ENCODE data around the gene SRRM5.

SRRM5 gene

GRCh38 chr19:43616954-43617353 lies 5.1 kb downstream of the SRRM5 start:
- Histone ChIP-seq H4K8ac (ENCODE audit: low read depth, low read length) (no peak overlapping the region), H3K36me3 (replicated peaks in 1 of 2; ENCODE audit: control insufficient read depth in 2 of 2, insufficient read depth in 2 of 2, low read length in 2 of 2) (peaks cover 16 to 51% of the 10 kb centered on the region in 2 donors), H2AK5ac (ENCODE audit: low read depth, low read length) (no peak overlapping the region), H3K18ac (ENCODE audit: low read length) (no peak overlapping the region), H3K27me3 (ENCODE audit: control insufficient read depth in 3 of 3, insufficient read depth in 3 of 3, low read depth in 1 of 3, low read length in 3 of 3) (no peaks in the 10 kb centered on the region), H2AFZ (ENCODE audit: low read length) (no peak overlapping the region), H2BK15ac (ENCODE audit: low read length) (no peak overlapping the region), H3K27ac (replicated peaks; ENCODE audit: low read length) (no peak overlapping the region), H3K9me3 (replicated peaks in 1 of 2; ENCODE audit: control insufficient read depth in 2 of 2, insufficient read depth in 1 of 2, low read depth in 1 of 2, low read length in 2 of 2) (no peaks in the 10 kb centered on the region), H3K4me1 (ENCODE audit: control insufficient read depth in 2 of 2, insufficient read depth in 1 of 2, low read depth in 1 of 2, low read length in 2 of 2) (peaks cover 3 to 10% of the 10 kb centered on the region in 2 donors), H2BK12ac (ENCODE audit: low read length) (no peak overlapping the region), H3K4me3 (ENCODE audit: low read length in 2 of 2) (no peak overlapping the region), H3K79me1 (ENCODE audit: low read depth, low read length) (peaks cover 11% of the 10 kb centered on the region), H2BK5ac (ENCODE audit: low read length) (no peak overlapping the region), H3K4me2 (ENCODE audit: insufficient read depth, low read length, poor library complexity, severe bottlenecking) (no peak overlapping the region), H3K23ac (ENCODE audit: low read depth, low read length, poor library complexity) (no peak overlapping the region), H3K9ac (ENCODE audit: low read depth, low read length, poor library complexity) (no peak overlapping the region), H2BK120ac (ENCODE audit: low read depth, low read length) (no peak overlapping the region), H4K91ac (ENCODE audit: low read depth, low read length, poor library complexity) (no peak overlapping the region), H3K14ac (ENCODE audit: low read length) (no peak overlapping the region), H3K4ac (ENCODE audit: low read length) (no peak overlapping the region)
- DNase-seq (ENCODE audit: low spot score) = no peak
- WGBS, 2 donors (ENCODE audit: extremely low coverage in 2 of 2, insufficient read length in 2 of 2, insufficient replicate concordance in 1 of 2) = no CpG with 5 or more reads among the region's 6 CpGs

GRCh38 chr19:43618921-43619261 lies 7.0 kb downstream of the SRRM5 start:
- WGBS, 2 donors (ENCODE audit: extremely low coverage in 2 of 2, insufficient read length in 2 of 2, insufficient replicate concordance in 1 of 2) = no CpG with 5 or more reads among the region's 14 CpGs
- peak overlapping the region; percentile 91 for H2AK5ac ChIP-seq (ENCODE audit: low read depth, low read length)
- no peak for DNase-seq (ENCODE audit: low spot score)

GRCh38 chr19:43619262-43620060 lies 7.6 kb downstream of the SRRM5 start, which contains the start of gene ZNF428:
ZNF428 (minus strand) TSS chr19:43619629; CDS start chr19:43614304, 5,325 bp downstream.
- peak within 1 kb of the TSS; percentile 97 for H2BK5ac ChIP-seq (ENCODE audit: low read length)
- peak within 1 kb of the TSS; percentile 99 for H3K27ac ChIP-seq (replicated peaks; ENCODE audit: low read length)
- peak within 1 kb of the TSS; percentile 99 for H3K9ac ChIP-seq (ENCODE audit: low read depth, low read length, poor library complexity)
- WGBS, 2 donors (ENCODE audit: extremely low coverage in 2 of 2, insufficient read length in 2 of 2, insufficient replicate concordance in 1 of 2) = no CpG with 5 or more reads among the region's 81 CpGs
- H3K4me3 ChIP-seq (ENCODE audit: low read length in 2 of 2) = peak within 1 kb of the TSS; percentile 68 to 82
- peak; percentile 96 for DNase-seq (ENCODE audit: low spot score)
- peak within 1 kb of the TSS; percentile 99 for H3K14ac ChIP-seq (ENCODE audit: low read length)
- peak within 1 kb of the TSS; percentile 98 for H3K4ac ChIP-seq (ENCODE audit: low read length)
- peak within 1 kb of the TSS; percentile 99 for H3K18ac ChIP-seq (ENCODE audit: low read length)
- H2BK120ac ChIP-seq (ENCODE audit: low read depth, low read length) = peak within 1 kb of the TSS; percentile 93
- no peaks in the 10 kb centered on the region for H3K27me3 ChIP-seq (ENCODE audit: control insufficient read depth in 3 of 3, insufficient read depth in 3 of 3, low read depth in 1 of 3, low read length in 3 of 3)
- H2AK5ac ChIP-seq (ENCODE audit: low read depth, low read length) = peak within 1 kb of the TSS; percentile 91
- H3K36me3 ChIP-seq (replicated peaks in 1 of 2; ENCODE audit: control insufficient read depth in 2 of 2, insufficient read depth in 2 of 2, low read length in 2 of 2) = peaks cover 14 to 42% of the 10 kb centered on the region in 2 donors
- no peak within 1 kb of the TSS for H2BK12ac ChIP-seq (ENCODE audit: low read length)
- H3K9me3 ChIP-seq (replicated peaks in 1 of 2; ENCODE audit: control insufficient read depth in 2 of 2, insufficient read depth in 1 of 2, low read depth in 1 of 2, low read length in 2 of 2) = peaks cover 0 to 2% of the 10 kb centered on the region in 2 donors
- peak within 1 kb of the TSS; percentile 76 for H2BK15ac ChIP-seq (ENCODE audit: low read length)
- peak within 1 kb of the TSS; percentile 99 for H4K91ac ChIP-seq (ENCODE audit: low read depth, low read length, poor library complexity)
- peak within 1 kb of the TSS; percentile 78 for H3K4me2 ChIP-seq (ENCODE audit: insufficient read depth, low read length, poor library complexity, severe bottlenecking)
- peaks cover 6% of the 10 kb centered on the region for H3K79me1 ChIP-seq (ENCODE audit: low read depth, low read length)
- H3K4me1 ChIP-seq (ENCODE audit: control insufficient read depth in 2 of 2, insufficient read depth in 1 of 2, low read depth in 1 of 2, low read length in 2 of 2) = peaks cover 3 to 10% of the 10 kb centered on the region in 2 donors
- H4K8ac ChIP-seq (ENCODE audit: low read depth, low read length) = peak within 1 kb of the TSS; percentile 94
- peak within 1 kb of the TSS; percentile 99 for H3K23ac ChIP-seq (ENCODE audit: low read depth, low read length, poor library complexity)
- peak within 1 kb of the TSS; percentile 82 for H2AFZ ChIP-seq (ENCODE audit: low read length)

More at GRCh38 chr19:43618921-43619261, 7.0 kb downstream of the SRRM5 start:
- Histone ChIP-seq H3K4me3 (ENCODE audit: low read length in 2 of 2) (peak overlapping the region; percentile 68 to 82), H2BK12ac (ENCODE audit: low read length) (no peak overlapping the region), H2BK120ac (ENCODE audit: low read depth, low read length) (peak overlapping the region; percentile 93), H3K79me1 (ENCODE audit: low read depth, low read length) (peaks cover 10% of the 10 kb centered on the region), H4K8ac (ENCODE audit: low read depth, low read length) (peak overlapping the region; percentile 94), H3K4me2 (ENCODE audit: insufficient read depth, low read length, poor library complexity, severe bottlenecking) (peak overlapping the region; percentile 78), H3K9me3 (replicated peaks in 1 of 2; ENCODE audit: control insufficient read depth in 2 of 2, insufficient read depth in 1 of 2, low read depth in 1 of 2, low read length in 2 of 2) (no peaks in the 10 kb centered on the region), H3K14ac (ENCODE audit: low read length) (peak overlapping the region; percentile 60), H3K27ac (replicated peaks; ENCODE audit: low read length) (peak overlapping the region; percentile 99), H3K27me3 (ENCODE audit: control insufficient read depth in 3 of 3, insufficient read depth in 3 of 3, low read depth in 1 of 3, low read length in 3 of 3) (no peaks in the 10 kb centered on the region), H3K4ac (ENCODE audit: low read length) (no peak overlapping the region), H2BK15ac (ENCODE audit: low read length) (peak overlapping the region; percentile 76), H3K18ac (ENCODE audit: low read length) (peak overlapping the region; percentile 99), H2BK5ac (ENCODE audit: low read length) (peak overlapping the region; percentile 97), H3K23ac (ENCODE audit: low read depth, low read length, poor library complexity) (peak overlapping the region; percentile 99), H3K36me3 (replicated peaks in 1 of 2; ENCODE audit: control insufficient read depth in 2 of 2, insufficient read depth in 2 of 2, low read length in 2 of 2) (peaks cover 11 to 42% of the 10 kb centered on the region in 2 donors), H3K4me1 (ENCODE audit: control insufficient read depth in 2 of 2, insufficient read depth in 1 of 2, low read depth in 1 of 2, low read length in 2 of 2) (peaks cover 3 to 10% of the 10 kb centered on the region in 2 donors), H4K91ac (ENCODE audit: low read depth, low read length, poor library complexity) (peak overlapping the region; percentile 99), H3K9ac (ENCODE audit: low read depth, low read length, poor library complexity) (peak overlapping the region; percentile 99), H2AFZ (ENCODE audit: low read length) (peak overlapping the region; percentile 82)

Data from neuronal stem cell (in vitro differentiated cells).